NCI-H2196 (cell line): ENCODE results near the gene FAM216B.
"Not testable (repeated sequence)": the region's sequence is repeated elsewhere in the genome, so short reads cannot be mapped to it uniquely, and the experiment has no call there.

ENCODE experiments used
- DNase-seq: peaks from one replicate; lab custom pipeline; 2025; ENCODE audit not compliant: unreplicated experiment; lab: John Stamatoyannopoulos, UW

Gene FAM216B

GRCh38 chr13:42777467-42777866 is 3.9 kb upstream of the FAM216B start:
- no peak for DNase-seq

GRCh38 chr13:42780044-42780443 is 1.3 kb upstream of the FAM216B start:
- DNase-seq, result no peak

- DNase-seq, result no peak
These were observed 5.3 kb downstream of the FAM216B start for GRCh38 chr13:42786715-42787114.

- no peak for DNase-seq
These were observed 7.2 kb downstream of the FAM216B start for GRCh38 chr13:42788601-42789000.

GRCh38 chr13:42792154-42792553 is 10.8 kb downstream of the FAM216B start:
- no peak for DNase-seq

- DNase-seq, result no peak
These were observed 13.3 kb downstream of the FAM216B start for GRCh38 chr13:42794577-42795275.

GRCh38 chr13:42795666-42796065 is 14.3 kb downstream of the FAM216B start:
- DNase-seq, result no peak

GRCh38 chr13:42796747-42797356 is 15.5 kb downstream of the FAM216B start:
- DNase-seq, result no peak

GRCh38 chr13:42798118-42798517 is 16.7 kb downstream of the FAM216B start:
- no peak for DNase-seq

- no peak for DNase-seq
These were observed 18.8 kb downstream of the FAM216B start for GRCh38 chr13:42800109-42800643.

- DNase-seq, result no peak
These were observed 22.3 kb downstream of the FAM216B start for GRCh38 chr13:42803563-42804204.

GRCh38 chr13:42804244-42804874 is 23.0 kb downstream of the FAM216B start:
- DNase-seq, result no peak

- no peak for DNase-seq
These were observed 25.9 kb downstream of the FAM216B start for GRCh38 chr13:42807241-42807640.

- DNase-seq, result no peak
These were observed 26.5 kb downstream of the FAM216B start for GRCh38 chr13:42807866-42808265.

GRCh38 chr13:42808341-42808940 is 27.1 kb downstream of the FAM216B start:
- no peak for DNase-seq

GRCh38 chr13:42812316-42812715 is 30.9 kb downstream of the FAM216B start:
- DNase-seq, result no peak

GRCh38 chr13:42814868-42815267 is 33.5 kb downstream of the FAM216B start:
- no peak for DNase-seq

GRCh38 chr13:42815681-42816080 is 34.3 kb downstream of the FAM216B start:
- no peak for DNase-seq

- no peak for DNase-seq
These were observed 35.2 kb downstream of the FAM216B start for GRCh38 chr13:42816538-42816937.

GRCh38 chr13:42819687-42820086 is 38.3 kb downstream of the FAM216B start:
- DNase-seq, result not testable (repeated sequence)

- no peak for DNase-seq
These were observed 39.1 kb downstream of the FAM216B start for GRCh38 chr13:42820451-42820850.
